ENCODE measurements around the gene RPAP3. TPM values are rescaled to one million over a fixed set of nuclear protein-coding genes. Genes with fewer than 3 reads are reported as not detected.

Gene RPAP3
- total and polyA plus RNA-seq, 9 donors: 15.6 to 71.3 (median 32.4) TPM

DNA sequence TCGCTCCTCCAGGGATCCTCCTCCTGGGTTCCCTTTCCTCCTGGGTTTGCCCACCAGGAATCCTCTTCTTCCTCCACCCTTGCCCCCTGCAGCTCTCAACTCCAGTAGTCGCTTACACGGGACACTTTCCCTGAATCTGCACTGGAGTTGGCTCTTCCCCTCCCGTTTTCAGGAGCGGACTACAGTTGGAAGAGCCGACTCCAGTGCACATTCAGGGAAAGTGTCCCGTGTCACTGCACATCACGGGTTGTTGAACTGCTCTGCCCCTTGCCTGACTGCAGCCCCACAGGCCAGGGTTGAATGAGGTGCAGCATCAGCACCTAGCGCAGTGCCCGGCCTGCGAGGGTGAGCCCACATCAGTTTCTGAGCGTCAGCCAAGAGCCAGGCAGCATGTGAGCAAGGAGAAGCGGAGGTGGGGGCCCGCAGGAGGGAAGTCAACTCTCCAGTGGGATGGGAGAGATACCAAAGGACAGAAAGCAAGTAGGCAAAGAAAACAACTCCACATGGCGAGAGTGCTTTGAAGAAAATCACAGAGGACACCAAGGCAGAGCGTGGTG lies 39.7 kb upstream of the RPAP3 start:
- Histone ChIP-seq H3K27ac (peak overlapping the region in 1 of 2 donors; percentile 23), H3K4me3 (no peak overlapping the region), H3K4me1 (ENCODE audit: insufficient read depth) (peaks cover 4% of the 10 kb centered on the region), H3K27me3 (no peaks in the 10 kb centered on the region), H3K36me3 (no peaks in the 10 kb centered on the region), H3K9me3 (no peaks in the 10 kb centered on the region)
- TF ChIP-seq CTCF (IDR thresholded peaks at IDR 0.05): no peak
- no peak for TF ChIP-seq POLR2A (IDR thresholded peaks at IDR 0.05)
- no peak for TF ChIP-seq EP300 (IDR thresholded peaks at IDR 0.05)
- no peak for DNase-seq
- intact Hi-C loops (cut with DNase I): loop anchor here in 1 of 4 donors (2.0 kb wide), 1 partner anchor 31 kb away; no protein-coding TSS in a partner anchor
- 66 to 70% (median 68%) methylated on average over 16 of the region's 16 CpGs for WGBS, 3 donors

DNA sequence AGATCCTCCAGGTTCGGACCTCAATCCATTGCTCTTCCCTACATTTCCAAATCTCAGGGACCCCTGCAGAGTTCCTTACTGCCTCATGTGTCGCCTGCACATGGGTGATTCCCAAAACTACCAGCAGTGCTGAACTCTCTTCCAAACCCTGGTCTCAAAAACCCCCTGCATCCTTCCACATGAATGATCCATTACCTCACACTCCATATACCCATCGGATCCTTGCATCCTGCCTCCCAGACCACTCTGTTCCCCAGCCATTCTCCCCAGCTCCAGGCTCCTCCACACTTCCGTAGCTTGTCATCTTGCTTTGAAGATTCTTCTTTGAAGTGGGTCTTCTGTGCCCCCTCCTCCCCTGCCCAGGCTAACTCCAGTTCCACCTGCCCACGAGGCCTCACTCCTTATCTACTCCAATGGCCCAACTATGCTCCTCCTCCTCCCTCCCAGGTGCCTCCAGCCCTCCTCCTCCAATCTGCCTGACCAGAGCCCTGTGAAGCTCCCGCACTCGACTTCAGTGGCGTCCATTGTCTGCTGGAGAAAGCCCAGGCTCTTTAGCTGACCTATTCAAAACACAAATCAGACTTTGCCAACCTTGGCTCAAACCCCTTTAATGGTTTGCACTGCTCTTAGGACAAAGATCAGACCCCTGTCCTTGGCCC lies 39.1 kb upstream of the RPAP3 start:
- H3K27me3 ChIP-seq: no peaks in the 10 kb centered on the region
- no peak for TF ChIP-seq CTCF (IDR thresholded peaks at IDR 0.05)
- TF ChIP-seq EP300 (IDR thresholded peaks at IDR 0.05): no peak
- TF ChIP-seq POLR2A (IDR thresholded peaks at IDR 0.05): no peak
- WGBS, 3 donors: 76 to 82% (median 78%) methylated on average over 8 of the region's 8 CpGs
- intact Hi-C loops (cut with DNase I): loop anchor here in 2 of 4 donors (2.0 to 5.0 kb wide), 3 partner anchors 32 to 38 kb away; partner anchors contain the start of gene RPAP3 (in 1 of the 2)
- no peak for DNase-seq
- H3K4me3 ChIP-seq: no peak overlapping the region
- H3K9me3 ChIP-seq: no peaks in the 10 kb centered on the region
- H3K36me3 ChIP-seq: no peaks in the 10 kb centered on the region
- no peak overlapping the region for H3K27ac ChIP-seq
- no peaks in the 10 kb centered on the region for H3K4me1 ChIP-seq (ENCODE audit: insufficient read depth)

DNA sequence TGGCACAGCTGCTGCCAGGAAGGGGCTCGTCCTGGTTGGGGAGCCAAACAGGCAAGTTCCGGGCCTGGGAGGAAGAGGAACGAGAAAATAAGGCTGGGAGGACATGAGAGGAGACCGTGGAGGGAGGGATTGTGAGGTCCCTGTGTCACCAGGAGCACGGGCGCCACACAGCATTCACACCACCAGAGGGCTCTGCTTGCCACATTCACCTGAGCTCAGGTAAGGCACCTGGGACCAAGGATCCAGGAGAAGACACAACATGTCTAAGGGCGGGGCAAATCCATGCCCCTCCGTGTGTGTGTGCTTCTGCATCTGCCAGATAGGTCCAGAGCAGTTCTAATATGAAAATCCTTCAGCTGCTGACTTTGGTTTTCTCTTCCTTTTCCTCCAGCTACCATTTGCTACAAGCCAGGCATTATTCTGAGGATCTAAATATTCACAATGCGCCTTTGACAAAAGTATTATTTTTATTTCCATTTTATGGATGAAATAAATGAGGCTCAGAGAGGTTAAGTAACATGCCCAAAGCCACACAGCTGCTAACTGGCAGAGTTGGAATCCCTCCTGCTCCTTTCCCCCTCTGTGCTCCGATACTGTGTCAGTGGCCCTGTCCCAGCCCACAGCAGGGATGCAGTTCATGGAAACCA lies 38.3 kb upstream of the RPAP3 start:
- no peaks in the 10 kb centered on the region for H3K9me3 ChIP-seq
- no peaks in the 10 kb centered on the region for H3K36me3 ChIP-seq
- no peaks in the 10 kb centered on the region for H3K4me1 ChIP-seq (ENCODE audit: insufficient read depth)
- no peak overlapping the region for H3K27ac ChIP-seq
- no peaks in the 10 kb centered on the region for H3K27me3 ChIP-seq
- TF ChIP-seq CTCF (IDR thresholded peaks at IDR 0.05) (peak in 1 of 3 donors; percentile 6), EP300 (IDR thresholded peaks at IDR 0.05) (no peak), POLR2A (IDR thresholded peaks at IDR 0.05) (no peak)
- H3K4me3 ChIP-seq: no peak overlapping the region
- no peak for DNase-seq
- intact Hi-C loops (cut with DNase I): loop anchor here in 2 of 4 donors (2.0 to 5.0 kb wide), 3 partner anchors 33 to 37 kb away; partner anchors contain the start of gene RPAP3 (in 1 of the 2)
- 71 to 75% (median 73%) methylated on average over 10 of the region's 10 CpGs for WGBS, 3 donors

- WGBS, 3 donors: 87 to 90% (median 88%) methylated on average over 9 of the region's 9 CpGs
- Histone ChIP-seq H3K4me1 (ENCODE audit: insufficient read depth) (peaks cover 3% of the 10 kb centered on the region), H3K27me3 (no peaks in the 10 kb centered on the region), H3K9me3 (no peaks in the 10 kb centered on the region), H3K27ac (no peak overlapping the region), H3K4me3 (no peak overlapping the region), H3K36me3 (no peaks in the 10 kb centered on the region)
- no peak for DNase-seq
- intact Hi-C loops (cut with DNase I): loop anchor here in 2 of 4 donors (2.0 to 5.0 kb wide), 3 partner anchors 34 to 95 kb away; partner anchors contain the start of gene RPAP3 (in 1 of the 2)
- TF ChIP-seq EP300 (IDR thresholded peaks at IDR 0.05) (no peak), POLR2A (IDR thresholded peaks at IDR 0.05) (no peak), CTCF (IDR thresholded peaks at IDR 0.05) (no peak)
These were observed 37.6 kb upstream of the RPAP3 start for GRCh38 chr12:47743311-47743860.

Data from ovary (tissue), 9 donors.